ENCODE results near the gene RANBP3.

RANBP3 gene

GRCh38 chr19:5867201-5868136 is 110.5 kb downstream of the RANBP3 start:
- H3K27me3 ChIP-seq (replicated peaks; ENCODE audit: control insufficient read depth, insufficient read depth, low read length) = peaks cover 22% of the 10 kb centered on the region
- no peak overlapping the region for H3K4me3 ChIP-seq (ENCODE audit: low read length)
- H3K36me3 ChIP-seq (ENCODE audit: control insufficient read depth, insufficient read depth, low read length, severe bottlenecking) = no peaks in the 10 kb centered on the region
- H3K9ac ChIP-seq (ENCODE audit: low read length) = no peak overlapping the region
- peaks cover 10% of the 10 kb centered on the region for H3K4me1 ChIP-seq (ENCODE audit: control insufficient read depth, insufficient read depth, low read length)
- no peak for DNase-seq (ENCODE audit: low read depth)
- no peaks in the 10 kb centered on the region for H3K9me3 ChIP-seq (ENCODE audit: control insufficient read depth, low read length)

Measured in adipocyte (in vitro differentiated cells).